ENCODE results near the gene PPAN.

The PPAN gene

DNA sequence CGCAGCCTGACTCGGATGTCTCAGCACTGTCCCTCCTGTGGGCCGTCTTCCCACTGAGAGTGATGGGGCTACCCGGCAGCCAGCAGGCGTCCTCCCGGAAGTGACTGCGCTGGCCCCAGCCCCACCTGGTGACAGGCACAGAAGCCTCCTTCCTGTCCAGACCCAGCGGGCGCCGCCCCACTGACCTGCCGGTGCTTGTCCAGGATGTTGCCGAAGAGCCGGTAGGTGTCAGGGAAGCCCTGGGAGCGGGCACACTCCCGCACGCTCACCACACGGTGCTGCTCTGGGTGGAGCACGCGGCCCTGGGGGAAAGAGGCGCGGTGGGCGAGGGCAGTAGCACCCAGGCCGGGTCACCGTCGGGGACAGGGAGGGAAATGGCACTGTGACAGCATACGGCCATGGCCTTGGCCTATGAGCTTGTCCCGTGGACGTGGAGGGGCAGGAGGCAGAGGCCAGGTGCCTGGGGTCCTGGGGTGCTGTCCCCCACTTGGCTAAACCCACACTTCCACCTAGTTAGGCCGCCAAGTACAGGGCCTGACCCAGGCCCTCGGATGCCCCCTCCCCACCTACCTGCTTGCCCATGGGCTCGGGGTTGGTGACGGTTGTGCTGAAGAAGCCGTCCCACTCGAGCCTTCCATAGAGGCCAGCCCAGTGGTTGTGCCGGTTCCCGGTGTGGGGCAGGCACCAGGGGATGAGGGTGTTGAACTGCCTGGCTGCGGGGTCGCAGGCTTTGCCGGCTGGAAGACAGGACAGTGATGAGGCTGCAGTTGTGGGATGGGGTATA lies 29.6 kb downstream of the PPAN start:
- TF ChIP-seq TAF1 (IDR thresholded peaks at IDR 0.05; ENCODE audit: borderline replicate concordance, insufficient read depth, low read length) = no peak
- no peak for TF ChIP-seq SIN3A (IDR thresholded peaks at IDR 0.05; ENCODE audit: borderline replicate concordance, insufficient read depth, low read length)
- TF ChIP-seq FOXP2 (optimal IDR thresholded peaks at IDR 0.05; ENCODE audit: borderline replicate concordance, extremely low read depth, extremely low read length, insufficient read depth) = no peak
- TF ChIP-seq, protein P1, sequence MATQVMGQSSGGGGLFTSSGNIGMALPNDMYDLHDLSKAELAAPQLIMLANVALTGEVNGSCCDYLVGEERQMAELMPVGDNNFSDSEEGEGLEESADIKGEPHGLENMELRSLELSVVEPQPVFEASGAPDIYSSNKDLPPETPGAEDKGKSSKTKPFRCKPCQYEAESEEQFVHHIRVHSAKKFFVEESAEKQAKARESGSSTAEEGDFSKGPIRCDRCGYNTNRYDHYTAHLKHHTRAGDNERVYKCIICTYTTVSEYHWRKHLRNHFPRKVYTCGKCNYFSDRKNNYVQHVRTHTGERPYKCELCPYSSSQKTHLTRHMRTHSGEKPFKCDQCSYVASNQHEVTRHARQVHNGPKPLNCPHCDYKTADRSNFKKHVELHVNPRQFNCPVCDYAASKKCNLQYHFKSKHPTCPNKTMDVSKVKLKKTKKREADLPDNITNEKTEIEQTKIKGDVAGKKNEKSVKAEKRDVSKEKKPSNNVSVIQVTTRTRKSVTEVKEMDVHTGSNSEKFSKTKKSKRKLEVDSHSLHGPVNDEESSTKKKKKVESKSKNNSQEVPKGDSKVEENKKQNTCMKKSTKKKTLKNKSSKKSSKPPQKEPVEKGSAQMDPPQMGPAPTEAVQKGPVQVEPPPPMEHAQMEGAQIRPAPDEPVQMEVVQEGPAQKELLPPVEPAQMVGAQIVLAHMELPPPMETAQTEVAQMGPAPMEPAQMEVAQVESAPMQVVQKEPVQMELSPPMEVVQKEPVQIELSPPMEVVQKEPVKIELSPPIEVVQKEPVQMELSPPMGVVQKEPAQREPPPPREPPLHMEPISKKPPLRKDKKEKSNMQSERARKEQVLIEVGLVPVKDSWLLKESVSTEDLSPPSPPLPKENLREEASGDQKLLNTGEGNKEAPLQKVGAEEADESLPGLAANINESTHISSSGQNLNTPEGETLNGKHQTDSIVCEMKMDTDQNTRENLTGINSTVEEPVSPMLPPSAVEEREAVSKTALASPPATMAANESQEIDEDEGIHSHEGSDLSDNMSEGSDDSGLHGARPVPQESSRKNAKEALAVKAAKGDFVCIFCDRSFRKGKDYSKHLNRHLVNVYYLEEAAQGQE (IDR thresholded peaks at IDR 0.05; ENCODE audit: insufficient read depth in 1 of 2, low read depth in 2 of 2, low read length in 2 of 2) = no peak
- no peak for TF ChIP-seq POLR2AphosphoS5 (IDR thresholded peaks at IDR 0.05; ENCODE audit: low read depth, low read length)

DNA sequence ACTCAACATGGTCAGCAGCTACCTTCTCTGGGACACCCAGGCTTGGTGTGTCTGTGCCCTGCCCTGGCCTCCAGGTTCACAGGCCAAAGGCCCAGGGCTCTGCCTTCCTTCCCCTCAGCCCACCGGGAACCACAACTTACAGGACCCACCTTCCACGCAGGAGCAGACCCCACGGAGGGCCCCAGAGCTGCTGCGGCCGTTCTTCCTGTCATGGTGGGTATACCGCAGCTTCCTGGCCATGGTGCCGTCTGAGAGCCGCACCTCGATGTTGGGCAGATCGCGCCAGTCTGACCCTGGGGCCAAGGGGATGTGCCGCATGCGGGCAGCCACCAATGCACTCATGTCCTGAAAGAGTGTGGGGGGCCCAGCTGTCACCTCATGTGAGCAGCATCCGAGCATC lies 30.8 kb downstream of the PPAN start:
- TF ChIP-seq SIN3A (IDR thresholded peaks at IDR 0.05; ENCODE audit: borderline replicate concordance, insufficient read depth, low read length) (no peak), POLR2AphosphoS5 (IDR thresholded peaks at IDR 0.05; ENCODE audit: low read depth, low read length) (no peak), FOXP2 (optimal IDR thresholded peaks at IDR 0.05; ENCODE audit: borderline replicate concordance, extremely low read depth, extremely low read length, insufficient read depth) (no peak), TAF1 (IDR thresholded peaks at IDR 0.05; ENCODE audit: borderline replicate concordance, insufficient read depth, low read length) (no peak)
- TF ChIP-seq, protein P1 (IDR thresholded peaks at IDR 0.05; ENCODE audit: insufficient read depth in 1 of 2, low read depth in 2 of 2, low read length in 2 of 2) = no peak

- TF ChIP-seq POLR2AphosphoS5 (IDR thresholded peaks at IDR 0.05; ENCODE audit: low read depth, low read length) (no peak), TAF1 (IDR thresholded peaks at IDR 0.05; ENCODE audit: borderline replicate concordance, insufficient read depth, low read length) (no peak), FOXP2 (optimal IDR thresholded peaks at IDR 0.05; ENCODE audit: borderline replicate concordance, extremely low read depth, extremely low read length, insufficient read depth) (no peak), SIN3A (IDR thresholded peaks at IDR 0.05; ENCODE audit: borderline replicate concordance, insufficient read depth, low read length) (no peak)
- TF ChIP-seq, protein P1 (IDR thresholded peaks at IDR 0.05; ENCODE audit: insufficient read depth in 1 of 2, low read depth in 2 of 2, low read length in 2 of 2) = no peak
Measured at GRCh38 chr19:10137751-10138682, 31.9 kb downstream of the PPAN start.

DNA sequence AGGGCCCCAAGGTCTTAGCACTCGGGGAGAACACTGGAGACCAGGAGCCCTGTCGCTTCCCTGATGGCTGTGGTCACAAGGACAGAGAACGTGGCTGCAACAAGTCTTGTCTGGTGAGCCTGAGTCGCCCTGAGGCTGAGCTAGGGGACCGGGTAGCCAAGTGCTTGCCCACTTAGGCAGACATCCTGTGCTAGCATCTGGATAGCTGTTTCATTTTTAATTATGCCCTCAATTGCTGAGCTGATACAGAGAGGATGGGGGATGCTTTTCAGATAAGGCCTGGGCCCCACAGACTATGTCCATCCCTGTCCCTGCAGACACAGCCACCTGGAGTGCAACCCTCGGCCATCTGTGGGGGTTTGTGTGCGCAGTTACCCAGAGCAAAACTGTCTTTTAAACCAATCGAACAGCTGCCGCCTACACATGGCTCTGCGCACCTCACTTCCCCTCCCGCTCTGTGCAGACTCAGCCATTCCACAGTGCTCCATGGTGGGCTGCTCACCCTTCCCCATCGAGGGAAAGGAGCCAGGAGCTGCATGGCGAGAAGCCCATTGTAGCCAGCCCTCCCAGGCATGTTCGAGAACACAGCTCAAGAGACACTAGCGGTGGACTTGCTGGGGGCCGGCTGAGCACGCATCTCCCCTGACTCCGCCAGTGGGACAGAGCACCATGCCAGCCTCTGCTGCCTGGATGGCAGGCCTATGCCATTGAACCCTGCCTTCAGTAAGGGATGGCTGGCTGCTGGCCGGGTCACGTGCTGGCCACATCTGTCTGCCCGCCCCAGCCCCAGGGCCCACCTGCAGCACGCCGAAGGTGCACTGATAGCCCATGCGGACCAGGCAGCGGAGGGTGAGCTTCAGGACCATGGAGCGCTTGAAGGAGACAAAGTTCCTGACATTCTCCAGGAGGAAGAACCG lies 33.0 kb downstream of the PPAN start:
- TF ChIP-seq POLR2AphosphoS5 (IDR thresholded peaks at IDR 0.05; ENCODE audit: low read depth, low read length) (no peak), SIN3A (IDR thresholded peaks at IDR 0.05; ENCODE audit: borderline replicate concordance, insufficient read depth, low read length) (no peak), TAF1 (IDR thresholded peaks at IDR 0.05; ENCODE audit: borderline replicate concordance, insufficient read depth, low read length) (no peak)
- TF ChIP-seq, protein P1 (IDR thresholded peaks at IDR 0.05; ENCODE audit: insufficient read depth in 1 of 2, low read depth in 2 of 2, low read length in 2 of 2) = no peak
